T-helper 2 cell treated with Interferon-gamma antibody and Interleukin-4, amounts not matched to agents 5 μg/mL and 100 μg/mL, for 36 hours (primary cell): ENCODE results near the gene KCNJ6.

Source experiments
- DNase-seq: peaks from one replicate; pipeline ENCODE4 v3.0.0; 2021; ENCODE audit warnings: low spot score
- H3K27ac Mint-ChIP-seq: one replicate; pipeline ENCODE4 v1.8.0; 2021; ENCODE audit warnings: mild to moderate bottlenecking, mixed read lengths
- H3K27me3 Mint-ChIP-seq: one replicate; pipeline ENCODE4 v1.8.0; 2021; ENCODE audit warnings: low read depth, mixed read lengths
- H3K36me3 Mint-ChIP-seq: one replicate; pipeline ENCODE4 v1.8.0; 2021; ENCODE audit warnings: low read depth, mixed read lengths
- H3K4me1 Mint-ChIP-seq: one replicate; pipeline ENCODE4 v1.8.0; 2021; ENCODE audit warnings: low read depth, mixed read lengths
- H3K4me3 Mint-ChIP-seq: one replicate; pipeline ENCODE4 v1.8.0; 2022; ENCODE audit warnings: mild to moderate bottlenecking, moderate library complexity, mixed read lengths
- H3K9me3 Mint-ChIP-seq: one replicate; pipeline ENCODE4 v1.8.0; 2021; ENCODE audit warnings: mixed read lengths

KCNJ6 gene

DNA sequence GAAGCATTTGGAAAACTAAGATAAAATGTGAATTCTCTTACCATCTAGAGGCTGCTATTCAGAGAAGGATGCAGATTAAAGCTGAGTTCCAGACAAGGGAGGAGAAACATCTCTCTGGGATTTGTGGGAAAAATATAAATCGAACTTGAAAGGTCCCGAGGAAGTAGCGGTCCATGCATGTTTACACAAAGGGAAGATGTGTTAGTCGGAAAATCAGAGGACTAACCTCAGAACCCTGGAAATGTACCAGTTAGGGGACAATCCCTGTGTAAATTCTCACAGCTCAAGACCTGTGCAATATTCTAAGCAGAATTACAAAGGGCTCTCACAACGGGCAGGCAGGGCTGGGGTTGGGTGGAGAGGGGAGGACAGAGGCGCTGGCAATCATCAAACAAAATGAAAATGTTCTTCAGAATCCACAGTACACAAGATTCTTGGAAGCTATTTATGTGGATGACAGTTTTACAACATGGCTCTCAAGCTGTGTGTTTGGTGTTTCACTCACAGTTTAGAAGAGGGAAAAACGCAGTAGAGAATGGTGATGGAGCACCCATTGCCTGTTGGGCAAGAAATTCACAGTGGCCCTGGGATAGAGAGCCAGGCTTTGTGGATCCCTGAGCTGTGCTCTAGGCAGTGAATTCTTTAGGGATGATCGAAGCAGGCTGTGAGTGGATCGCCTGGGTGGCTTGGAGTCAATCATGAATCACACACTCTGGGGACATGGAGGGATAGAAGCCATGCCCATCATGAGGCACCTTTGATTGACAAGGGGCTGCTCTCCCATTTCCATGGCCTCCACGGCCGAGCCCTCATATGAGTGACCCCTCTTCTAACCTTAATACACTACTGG, 47.6 kb downstream of the KCNJ6 start:
- H3K27me3 Mint-ChIP-seq = peaks cover 3% of the 10 kb centered on the region
- no peaks in the 10 kb centered on the region for H3K9me3 Mint-ChIP-seq
- H3K27ac Mint-ChIP-seq = no peak overlapping the region
- no peaks in the 10 kb centered on the region for H3K4me1 Mint-ChIP-seq
- H3K4me3 Mint-ChIP-seq = no peak overlapping the region
- H3K36me3 Mint-ChIP-seq = no peaks in the 10 kb centered on the region
- DNase-seq = no peak

DNA sequence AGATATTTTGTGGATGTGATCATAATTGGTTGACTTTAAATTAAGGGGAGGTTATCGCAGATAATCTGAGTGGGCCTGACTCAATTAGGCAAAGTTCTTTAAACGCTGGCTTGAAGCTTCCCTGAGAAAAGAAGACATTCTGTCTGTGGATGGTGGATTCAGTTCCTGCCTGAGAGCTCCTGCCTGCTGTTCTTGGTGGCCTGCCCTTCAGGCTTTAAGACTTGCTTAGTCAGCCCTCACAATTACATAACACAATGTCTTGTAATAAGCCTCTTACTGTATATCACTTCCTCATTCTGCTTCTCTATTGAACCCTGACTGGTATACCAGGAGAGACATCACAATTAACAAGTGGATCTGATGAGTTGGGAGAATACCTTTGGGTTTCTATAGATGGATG, 50.2 kb downstream of the KCNJ6 start:
- no peak overlapping the region for H3K27ac Mint-ChIP-seq
- no peaks in the 10 kb centered on the region for H3K4me1 Mint-ChIP-seq
- no peaks in the 10 kb centered on the region for H3K9me3 Mint-ChIP-seq
- H3K36me3 Mint-ChIP-seq = no peaks in the 10 kb centered on the region
- peaks cover 6% of the 10 kb centered on the region for H3K27me3 Mint-ChIP-seq
- no peak for DNase-seq
- no peak overlapping the region for H3K4me3 Mint-ChIP-seq

DNA sequence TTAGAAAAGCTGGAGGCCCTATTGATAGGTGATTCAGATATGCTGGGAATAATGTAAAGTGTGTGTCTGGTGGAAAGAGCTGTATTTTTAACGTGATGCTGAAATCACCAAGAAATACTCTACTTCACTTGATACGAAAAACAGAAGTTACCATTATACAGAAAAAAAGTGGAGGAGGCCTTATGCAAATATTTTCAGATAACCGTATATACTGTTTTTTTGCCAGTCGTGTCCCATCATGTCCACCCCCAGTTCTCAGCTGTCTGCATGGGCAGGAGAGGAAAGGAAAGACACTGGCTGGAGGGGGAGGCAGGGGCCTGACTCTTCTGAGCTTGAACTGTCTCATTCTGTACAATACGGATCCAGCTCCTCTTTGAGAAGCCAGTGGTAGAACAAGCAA, 51.1 kb downstream of the KCNJ6 start:
- no peak overlapping the region for H3K4me3 Mint-ChIP-seq
- H3K9me3 Mint-ChIP-seq = no peaks in the 10 kb centered on the region
- H3K4me1 Mint-ChIP-seq = no peaks in the 10 kb centered on the region
- no peak overlapping the region for H3K27ac Mint-ChIP-seq
- H3K27me3 Mint-ChIP-seq = peaks cover 6% of the 10 kb centered on the region
- H3K36me3 Mint-ChIP-seq = no peaks in the 10 kb centered on the region
- DNase-seq = no peak

- no peaks in the 10 kb centered on the region for H3K4me1 Mint-ChIP-seq
- no peaks in the 10 kb centered on the region for H3K36me3 Mint-ChIP-seq
- H3K27ac Mint-ChIP-seq = no peak overlapping the region
- DNase-seq = no peak
- H3K9me3 Mint-ChIP-seq = no peaks in the 10 kb centered on the region
- H3K4me3 Mint-ChIP-seq = no peak overlapping the region
- peaks cover 6% of the 10 kb centered on the region for H3K27me3 Mint-ChIP-seq
Observed at GRCh38 chr21:37863842-37864241, 52.4 kb downstream of the KCNJ6 start.

GRCh38 chr21:37862536-37862935, 53.7 kb downstream of the KCNJ6 start:
- Mint-ChIP-seq H3K27ac (no peak overlapping the region), H3K4me1 (no peaks in the 10 kb centered on the region), H3K27me3 (peaks cover 6% of the 10 kb centered on the region), H3K36me3 (no peaks in the 10 kb centered on the region), H3K4me3 (no peak overlapping the region), H3K9me3 (no peaks in the 10 kb centered on the region)
- no peak for DNase-seq

- H3K9me3 Mint-ChIP-seq = no peaks in the 10 kb centered on the region
Observed at GRCh38 chr21:37861561-37861960, 54.7 kb downstream of the KCNJ6 start.

DNA sequence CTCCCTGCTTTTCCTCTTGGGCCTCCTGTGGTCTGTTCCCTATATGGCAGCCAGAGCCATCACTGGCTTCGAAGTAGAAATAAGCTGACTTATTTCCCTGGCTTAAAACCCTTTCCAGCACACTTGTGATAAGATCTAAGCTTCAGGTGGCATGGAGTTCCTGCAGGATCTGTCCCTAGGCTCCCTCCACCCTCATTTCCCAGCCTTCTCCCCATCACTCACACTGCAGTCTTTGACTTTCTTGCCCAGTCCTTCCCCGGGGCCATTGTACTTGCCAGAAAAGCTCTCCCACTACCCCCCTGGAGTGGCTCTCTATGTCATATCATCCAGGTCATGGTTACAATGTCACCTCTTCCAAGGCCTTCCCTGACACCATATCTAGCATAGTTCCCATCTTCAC, 55.8 kb downstream of the KCNJ6 start:
- Mint-ChIP-seq H3K9me3 (no peaks in the 10 kb centered on the region), H3K36me3 (no peaks in the 10 kb centered on the region), H3K27me3 (peaks cover 3% of the 10 kb centered on the region), H3K27ac (no peak overlapping the region), H3K4me1 (no peaks in the 10 kb centered on the region), H3K4me3 (no peak overlapping the region)
- no peak for DNase-seq

More at GRCh38 chr21:37861561-37861960, 54.7 kb downstream of the KCNJ6 start:
- Mint-ChIP-seq H3K36me3 (no peaks in the 10 kb centered on the region), H3K4me3 (no peak overlapping the region), H3K27me3 (peaks cover 5% of the 10 kb centered on the region), H3K27ac (no peak overlapping the region), H3K4me1 (no peaks in the 10 kb centered on the region)
- DNase-seq = no peak

GRCh38 chr21:37855647-37856625, 60.3 kb downstream of the KCNJ6 start:
- H3K4me3 Mint-ChIP-seq = no peak overlapping the region
- H3K9me3 Mint-ChIP-seq = no peaks in the 10 kb centered on the region
- no peaks in the 10 kb centered on the region for H3K27me3 Mint-ChIP-seq
- no peak overlapping the region for H3K27ac Mint-ChIP-seq
- H3K36me3 Mint-ChIP-seq = no peaks in the 10 kb centered on the region
- H3K4me1 Mint-ChIP-seq = no peaks in the 10 kb centered on the region
- DNase-seq = no peak

DNA sequence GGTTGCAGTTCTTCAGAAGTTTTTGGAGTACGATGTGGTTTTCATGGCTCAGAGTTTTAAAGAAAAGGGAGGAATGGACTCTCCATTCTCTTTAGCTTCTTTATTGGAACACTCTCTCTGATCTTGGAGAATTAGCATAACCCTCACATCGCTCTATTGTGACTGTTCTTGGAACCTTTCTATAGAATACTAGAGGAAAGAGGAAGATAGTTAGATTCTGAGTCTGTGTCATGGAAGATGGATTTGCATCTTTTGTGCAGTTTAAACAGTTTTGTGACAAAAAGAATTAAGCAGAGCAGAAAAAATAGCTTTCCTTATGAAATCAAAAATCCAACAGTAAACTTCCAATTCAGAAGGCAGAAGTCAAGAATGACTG, 61.0 kb downstream of the KCNJ6 start:
- Mint-ChIP-seq H3K4me1 (no peaks in the 10 kb centered on the region), H3K4me3 (no peak overlapping the region), H3K27me3 (no peaks in the 10 kb centered on the region), H3K27ac (no peak overlapping the region), H3K9me3 (no peaks in the 10 kb centered on the region), H3K36me3 (no peaks in the 10 kb centered on the region)
- DNase-seq = no peak

GRCh38 chr21:37849506-37850102, 66.7 kb downstream of the KCNJ6 start:
- H3K9me3 Mint-ChIP-seq = no peaks in the 10 kb centered on the region
- no peaks in the 10 kb centered on the region for H3K36me3 Mint-ChIP-seq
- H3K4me3 Mint-ChIP-seq = no peak overlapping the region
- no peaks in the 10 kb centered on the region for H3K4me1 Mint-ChIP-seq
- no peaks in the 10 kb centered on the region for H3K27me3 Mint-ChIP-seq
- H3K27ac Mint-ChIP-seq = no peak overlapping the region
- no peak for DNase-seq

GRCh38 chr21:37848721-37849490, 67.4 kb downstream of the KCNJ6 start:
- H3K27ac Mint-ChIP-seq = no peak overlapping the region
- DNase-seq = no peak
- H3K36me3 Mint-ChIP-seq = no peaks in the 10 kb centered on the region
- H3K9me3 Mint-ChIP-seq = no peaks in the 10 kb centered on the region
- no peaks in the 10 kb centered on the region for H3K27me3 Mint-ChIP-seq
- no peaks in the 10 kb centered on the region for H3K4me1 Mint-ChIP-seq
- no peak overlapping the region for H3K4me3 Mint-ChIP-seq

- Mint-ChIP-seq H3K4me1 (no peaks in the 10 kb centered on the region), H3K27ac (no peak overlapping the region), H3K36me3 (no peaks in the 10 kb centered on the region), H3K9me3 (no peaks in the 10 kb centered on the region), H3K27me3 (no peaks in the 10 kb centered on the region), H3K4me3 (no peak overlapping the region)
- DNase-seq = no peak
Observed at GRCh38 chr21:37845535-37845934, 70.7 kb downstream of the KCNJ6 start.

GRCh38 chr21:37843191-37843590, 73.1 kb downstream of the KCNJ6 start:
- H3K27me3 Mint-ChIP-seq = no peaks in the 10 kb centered on the region
- no peak for DNase-seq
- no peaks in the 10 kb centered on the region for H3K4me1 Mint-ChIP-seq
- H3K4me3 Mint-ChIP-seq = no peak overlapping the region
- no peak overlapping the region for H3K27ac Mint-ChIP-seq
- H3K9me3 Mint-ChIP-seq = no peaks in the 10 kb centered on the region
- H3K36me3 Mint-ChIP-seq = no peaks in the 10 kb centered on the region
